CD8-positive, alpha-beta memory T cell (primary cell): ENCODE data around the gene TMX1. TPM values are rescaled to one million over a fixed set of nuclear protein-coding genes. Genes with fewer than 3 reads are reported as not detected.
A peak's percentile ranks its signal among the peaks of the same experiment; 100 is the strongest.

Experiments
- CTCF ChIA-PET: fragments of 350-600 bp; sonication (Branson Sonifier 250); formaldehyde crosslinking; loops from one replicate; lab custom pipeline; 2021; ENCODE audit warnings: antibody characterized with exemption; lab: Charles Lee
- POLR2A ChIA-PET: fragments of 350-600 bp; sonication (Branson Sonifier 250); formaldehyde crosslinking; loops from one replicate; lab custom pipeline; 2021; ENCODE audit warnings: antibody characterized with exemption; lab: Charles Lee
- DNase-seq, 5 donors: peaks; one replicate each; pipeline versions ENCODE4 v3.0.0 to v3.0.0-alpha.2; 2020 to 2022; ENCODE audit warnings: mixed read lengths in 1 of 5
- H3K27ac ChIP-seq: one replicate; pipeline ENCODE4 v1.7.0; 2013; ENCODE audit warnings: low read depth, mild to moderate bottlenecking, low read length, moderate library complexity
- H3K27me3 ChIP-seq: 2 replicates; pipeline ENCODE4 v1.7.0; 2013; ENCODE audit warnings: low read length, mild to moderate bottlenecking; ENCODE audit not compliant: insufficient read depth, poor library complexity, severe bottlenecking
- H3K36me3 ChIP-seq: 2 replicates; pipeline ENCODE4 v1.7.0; 2013; ENCODE audit warnings: mild to moderate bottlenecking, low read length, moderate library complexity; ENCODE audit not compliant: insufficient read depth
- H3K4me1 ChIP-seq: 2 replicates; pipeline ENCODE4 v1.7.0; 2013; ENCODE audit warnings: mild to moderate bottlenecking, low read length, moderate library complexity; ENCODE audit not compliant: insufficient read depth
- H3K4me3 ChIP-seq: 2 replicates; pipeline ENCODE4 v1.7.0; 2013; ENCODE audit warnings: mild to moderate bottlenecking, low read length
- H3K9me3 ChIP-seq: 2 replicates; pipeline ENCODE4 v1.7.0; 2013; ENCODE audit warnings: mild to moderate bottlenecking, low read length
- H3K27ac Mint-ChIP-seq, 8 donors: one replicate each; pipeline ENCODE4 v1.8.0; 2020 to 2021; ENCODE audit warnings: mixed read lengths in 8 of 8, mild to moderate bottlenecking in 6 of 8, inconsistent platforms in 3 of 8, moderate library complexity in 3 of 8
- H3K27me3 Mint-ChIP-seq, 2 donors: one replicate each; pipeline ENCODE4 v1.8.0; 2020 to 2021; ENCODE audit warnings: mixed read lengths in 2 of 2, mild to moderate bottlenecking in 1 of 2, moderate library complexity in 1 of 2
- H3K36me3 Mint-ChIP-seq, 3 donors: one replicate each; pipeline ENCODE4 v1.8.0; 2020 to 2021; ENCODE audit warnings: mixed read lengths in 3 of 3, inconsistent platforms in 1 of 3, mild to moderate bottlenecking in 1 of 3
- H3K4me1 Mint-ChIP-seq, 3 donors: one replicate each; pipeline ENCODE4 v1.8.0; 2020 to 2021; ENCODE audit warnings: mixed read lengths in 3 of 3, inconsistent platforms in 1 of 3, mild to moderate bottlenecking in 1 of 3
- H3K4me3 Mint-ChIP-seq, 7 donors: one replicate each; pipeline ENCODE4 v1.8.0; 2020 to 2021; ENCODE audit warnings: mixed read lengths in 7 of 7, mild to moderate bottlenecking in 6 of 7, moderate library complexity in 4 of 7, inconsistent platforms in 2 of 7
- H3K9me3 Mint-ChIP-seq, 5 donors: one replicate each; pipeline ENCODE4 v1.8.0; 2020 to 2022; ENCODE audit warnings: mixed read lengths in 5 of 5, mild to moderate bottlenecking in 3 of 5, moderate library complexity in 2 of 5, inconsistent platforms in 1 of 5
- polyA plus RNA-seq: library from polyadenylated mRNA; unstranded; fragments of 300-500 nt; fragmentation: Illumina TruSeq; gene quantifications from one replicate; pipeline ENCODE4 v1.2.3, GENCODE V29; 2021
- total RNA-seq, 2 experiments: library from RNA; stranded (reverse); gene quantifications; one replicate each; pipeline ENCODE4 v1.2.3, GENCODE V29; 2021

The TMX1 gene
- total and polyA plus RNA-seq, 3 experiments from 2014 or later: 43.3 to 55.1 (median 51.8) TPM

DNA sequence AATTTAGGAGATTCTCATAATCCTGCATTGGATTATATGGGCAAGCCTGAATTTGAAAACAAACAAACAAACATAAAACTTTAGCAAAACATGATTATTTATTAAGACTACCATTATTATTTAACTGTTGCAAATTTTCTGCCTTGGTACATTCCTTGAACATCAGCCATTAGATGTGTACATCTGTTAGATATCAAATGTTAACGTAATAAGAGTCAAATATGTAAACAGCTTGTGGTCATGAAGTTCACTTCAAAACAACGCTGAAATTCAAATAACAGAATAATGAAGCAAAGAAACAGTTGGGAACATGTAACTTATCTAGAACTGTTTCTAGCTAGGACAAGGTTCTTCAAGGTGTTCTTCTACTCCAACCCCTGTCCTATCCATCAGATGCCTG, 14.3 kb upstream of the TMX1 start:
- H3K4me1 Mint-ChIP-seq: no peaks in the 10 kb centered on the region
- H3K36me3 ChIP-seq: no peaks in the 10 kb centered on the region
- H3K9me3 Mint-ChIP-seq: peaks cover 0 to 10% (median 2%) of the 10 kb centered on the region in 5 donors
- DNase-seq: no peak
- no peaks in the 10 kb centered on the region for H3K4me1 ChIP-seq
- no peak overlapping the region for H3K4me3 Mint-ChIP-seq
- ChIA-PET POLR2A (no interaction called here), CTCF (no interaction called here)
- peaks cover 2 to 31% (median 11%) of the 10 kb centered on the region in 3 donors for H3K36me3 Mint-ChIP-seq
- no peak overlapping the region for H3K4me3 ChIP-seq
- no peaks in the 10 kb centered on the region for H3K27me3 ChIP-seq
- no peak overlapping the region for H3K27ac Mint-ChIP-seq
- H3K27me3 Mint-ChIP-seq: peaks cover 0 to 3% of the 10 kb centered on the region in 2 donors
- H3K9me3 ChIP-seq: no peaks in the 10 kb centered on the region
- H3K27ac ChIP-seq: no peak overlapping the region

DNA sequence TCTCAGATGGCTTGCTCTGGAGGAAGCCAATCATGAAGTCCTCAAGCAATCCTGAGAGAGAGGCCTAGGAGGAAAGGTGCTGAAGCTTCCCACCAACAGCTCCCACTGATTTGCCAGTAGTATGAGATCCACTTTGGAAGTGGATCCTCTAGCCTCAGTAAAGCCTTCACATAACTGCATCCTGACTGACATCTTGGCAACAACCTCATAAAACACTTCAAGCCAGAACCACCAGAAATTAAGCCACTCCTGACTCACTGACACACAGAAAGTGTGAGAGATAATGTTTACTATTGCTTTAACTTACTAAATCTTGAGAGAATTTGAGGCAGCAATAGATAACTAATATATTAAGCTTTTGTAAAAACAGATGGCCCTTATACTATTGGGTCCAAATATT, 11.7 kb upstream of the TMX1 start:
- Histone ChIP-seq H3K27ac (no peak overlapping the region), H3K27me3 (no peaks in the 10 kb centered on the region), H3K4me3 (no peak overlapping the region), H3K4me1 (no peaks in the 10 kb centered on the region), H3K9me3 (no peaks in the 10 kb centered on the region), H3K36me3 (no peaks in the 10 kb centered on the region)
- H3K4me1 Mint-ChIP-seq: no peaks in the 10 kb centered on the region
- H3K4me3 Mint-ChIP-seq: no peak overlapping the region
- H3K36me3 Mint-ChIP-seq: peaks cover 0 to 22% (median 8%) of the 10 kb centered on the region in 3 donors
- no peak for DNase-seq
- H3K9me3 Mint-ChIP-seq: peaks cover 0 to 6% (median 0%) of the 10 kb centered on the region in 5 donors
- ChIA-PET CTCF (no interaction called here), POLR2A (no interaction called here)
- no peak overlapping the region for H3K27ac Mint-ChIP-seq
- H3K27me3 Mint-ChIP-seq: peaks cover 0 to 6% of the 10 kb centered on the region in 2 donors

DNA sequence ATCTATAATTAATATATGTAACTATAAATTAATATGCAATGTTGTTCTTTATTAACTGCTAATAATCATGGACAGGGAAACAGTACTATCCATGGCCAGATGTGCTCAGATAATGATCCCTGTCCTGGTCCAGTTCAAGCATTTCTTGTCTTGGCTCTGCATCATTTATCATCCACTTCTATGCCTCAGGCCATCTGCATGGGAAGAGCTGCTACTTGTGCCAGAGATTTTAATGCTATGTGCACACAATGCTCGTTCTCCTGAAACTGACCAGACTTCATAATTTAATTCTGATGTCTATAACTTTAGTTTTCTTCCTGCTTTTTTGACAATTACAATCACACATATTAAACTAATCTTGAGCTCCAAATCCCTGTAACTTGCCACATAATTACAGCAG, 11.2 kb upstream of the TMX1 start:
- Histone ChIP-seq H3K27ac (no peak overlapping the region), H3K4me1 (no peaks in the 10 kb centered on the region), H3K36me3 (no peaks in the 10 kb centered on the region), H3K27me3 (no peaks in the 10 kb centered on the region), H3K4me3 (no peak overlapping the region), H3K9me3 (no peaks in the 10 kb centered on the region)
- Mint-ChIP-seq H3K9me3 (peaks cover 0 to 1% (median 0%) of the 10 kb centered on the region in 5 donors), H3K36me3 (peaks cover 0 to 17% (median 7%) of the 10 kb centered on the region in 3 donors), H3K27ac (no peak overlapping the region), H3K4me3 (no peak overlapping the region), H3K27me3 (peaks cover 0 to 6% of the 10 kb centered on the region in 2 donors), H3K4me1 (no peaks in the 10 kb centered on the region)
- ChIA-PET POLR2A (no interaction called here), CTCF (no interaction called here)
- no peak for DNase-seq

DNA sequence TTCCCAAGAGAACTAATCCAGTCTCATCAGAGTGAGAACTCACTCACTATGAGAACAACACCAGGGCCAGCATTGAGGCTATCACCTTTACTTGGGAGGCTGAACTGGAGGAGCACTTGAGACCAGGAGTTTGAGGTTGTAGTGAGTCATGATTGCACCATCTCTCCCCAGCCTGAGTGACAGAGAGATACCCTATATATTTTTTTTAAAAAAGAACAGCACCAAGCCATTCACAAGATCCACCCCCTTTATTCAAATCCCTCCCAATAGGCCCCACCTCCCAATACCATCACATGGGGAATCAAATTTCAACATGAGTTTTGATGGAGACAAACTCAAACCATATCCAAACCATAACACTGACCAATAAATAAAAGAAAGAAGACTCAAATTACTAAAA, 3.7 kb upstream of the TMX1 start:
- no peak overlapping the region for H3K27ac Mint-ChIP-seq
- POLR2A ChIA-PET: no interaction called here
- peaks cover 0 to 3% of the 10 kb centered on the region in 2 donors for H3K27me3 Mint-ChIP-seq
- no peaks in the 10 kb centered on the region for H3K9me3 Mint-ChIP-seq
- CTCF ChIA-PET: no interaction called here
- Histone ChIP-seq H3K4me3 (no peak overlapping the region), H3K27ac (no peak overlapping the region), H3K9me3 (no peaks in the 10 kb centered on the region), H3K4me1 (peaks cover 4% of the 10 kb centered on the region), H3K36me3 (no peaks in the 10 kb centered on the region), H3K27me3 (no peaks in the 10 kb centered on the region)
- H3K4me3 Mint-ChIP-seq: peak overlapping the region in 1 of 7 donors; percentile 75
- no peak for DNase-seq
- no peaks in the 10 kb centered on the region for H3K36me3 Mint-ChIP-seq
- H3K4me1 Mint-ChIP-seq: peaks cover 2 to 13% (median 6%) of the 10 kb centered on the region in 3 donors

DNA sequence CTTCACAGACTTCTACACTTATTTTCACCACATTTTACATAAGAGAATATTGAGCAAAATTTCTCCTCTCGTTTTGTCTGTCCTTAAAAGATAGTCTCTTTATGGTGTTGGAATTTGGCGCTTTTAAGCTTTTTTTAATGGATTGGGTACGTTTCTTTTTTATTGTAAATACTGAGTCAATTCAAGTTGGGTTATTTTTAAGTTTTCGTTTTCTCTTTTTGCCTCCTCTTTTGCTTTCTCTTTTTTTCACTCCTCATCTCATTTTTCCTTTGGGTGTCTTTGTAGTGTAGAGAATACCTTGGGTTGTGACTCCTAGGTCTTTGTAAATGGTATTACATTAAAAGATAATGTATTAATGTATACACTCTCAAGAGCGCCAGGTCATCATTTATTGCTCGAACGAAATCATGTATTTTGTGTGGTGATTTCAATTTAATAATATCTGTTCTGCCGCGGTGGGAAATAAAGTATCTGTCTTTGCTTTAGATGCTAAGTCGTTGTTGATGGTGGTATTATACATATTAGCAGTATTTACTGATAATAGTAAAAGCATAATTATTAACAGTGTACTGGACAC, 845 bp downstream of the TMX1 start:
- H3K4me3 ChIP-seq: peak overlapping the region; percentile 95
- H3K36me3 ChIP-seq: no peaks in the 10 kb centered on the region
- Mint-ChIP-seq H3K27ac (no peak overlapping the region), H3K36me3 (peaks cover 0 to 12% (median 0%) of the 10 kb centered on the region in 3 donors), H3K27me3 (no peaks in the 10 kb centered on the region), H3K4me1 (peaks cover 15 to 22% (median 18%) of the 10 kb centered on the region in 3 donors), H3K4me3 (no peak overlapping the region), H3K9me3 (no peaks in the 10 kb centered on the region)
- peak overlapping the region; percentile 81 for H3K27ac ChIP-seq
- H3K27me3 ChIP-seq: no peaks in the 10 kb centered on the region
- ChIA-PET CTCF (no interaction called here), POLR2A (interaction anchor here (1.0 kb wide), 2 partner anchors 1489 to 1912 kb away, joined by 3 to 4 read pairs; partner anchors contain the start of genes DDHD1 and STYX)
- H3K4me1 ChIP-seq: peaks cover 18% of the 10 kb centered on the region
- no peak for DNase-seq
- no peaks in the 10 kb centered on the region for H3K9me3 ChIP-seq

DNA sequence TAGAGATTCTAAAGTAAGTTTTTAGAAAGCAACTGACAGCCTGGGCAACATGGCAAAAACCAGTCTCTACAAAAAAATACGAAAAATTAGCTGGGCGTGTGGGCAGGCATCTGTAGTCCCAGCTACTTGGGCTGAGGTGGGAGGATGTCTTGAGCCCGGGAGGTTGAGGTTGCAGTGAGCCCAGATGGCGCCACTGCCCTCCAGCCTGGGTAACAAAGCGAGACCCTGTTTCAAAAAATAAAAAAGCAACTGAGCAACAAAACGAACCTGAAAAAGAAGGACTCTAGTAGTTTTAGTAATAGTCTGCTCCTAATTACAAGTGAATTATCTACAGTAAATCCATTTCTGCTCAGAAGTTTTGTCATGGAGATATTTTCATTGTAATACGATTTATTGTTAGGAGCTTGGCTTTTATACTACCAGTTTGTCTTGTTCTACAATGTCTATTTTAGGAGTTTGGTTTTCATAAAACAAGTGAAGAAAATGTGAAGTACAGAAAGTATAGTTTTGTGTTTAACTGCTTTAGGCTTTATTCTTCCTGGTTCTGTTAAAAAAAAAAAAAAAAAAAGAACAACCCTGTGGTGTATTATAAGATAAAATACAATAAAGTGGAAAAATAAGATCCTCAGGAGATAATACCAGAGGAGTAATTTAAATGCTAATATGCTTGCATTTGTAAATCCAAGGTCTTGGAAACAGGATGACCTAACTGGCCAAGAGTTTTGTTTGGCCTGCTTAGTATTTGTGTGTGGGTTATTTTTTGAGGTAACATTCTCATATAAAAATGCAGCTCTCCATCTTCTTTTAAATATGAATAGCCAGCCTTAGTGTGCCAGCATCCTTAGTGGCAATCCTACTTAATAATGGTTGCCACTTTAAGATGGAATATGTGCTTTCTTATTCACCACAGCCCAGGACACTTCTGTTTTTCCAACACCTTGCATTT, 2.8 kb downstream of the TMX1 start:
- Histone ChIP-seq H3K27me3 (no peaks in the 10 kb centered on the region), H3K27ac (no peak overlapping the region), H3K9me3 (no peaks in the 10 kb centered on the region), H3K4me3 (no peak overlapping the region), H3K4me1 (peaks cover 18% of the 10 kb centered on the region), H3K36me3 (peaks cover 4% of the 10 kb centered on the region)
- Mint-ChIP-seq H3K9me3 (no peaks in the 10 kb centered on the region), H3K27ac (peak overlapping the region; percentile 61 to 93 (median 72)), H3K4me3 (peak overlapping the region in 1 of 7 donors; percentile 75), H3K27me3 (no peaks in the 10 kb centered on the region), H3K36me3 (peaks cover 0 to 23% (median 6%) of the 10 kb centered on the region in 3 donors), H3K4me1 (peaks cover 21 to 28% (median 25%) of the 10 kb centered on the region in 3 donors)
- DNase-seq: no peak
- ChIA-PET CTCF (interaction anchor here (0.8 to 1.2 kb wide), 2 partner anchors 537 to 1484 kb away, joined by 3 to 4 read pairs; no protein-coding TSS in a partner anchor), POLR2A (interaction anchor here (0.8 kb wide), 1 partner anchor 935 kb away, joined by 4 read pairs; no protein-coding TSS in a partner anchor)

DNA sequence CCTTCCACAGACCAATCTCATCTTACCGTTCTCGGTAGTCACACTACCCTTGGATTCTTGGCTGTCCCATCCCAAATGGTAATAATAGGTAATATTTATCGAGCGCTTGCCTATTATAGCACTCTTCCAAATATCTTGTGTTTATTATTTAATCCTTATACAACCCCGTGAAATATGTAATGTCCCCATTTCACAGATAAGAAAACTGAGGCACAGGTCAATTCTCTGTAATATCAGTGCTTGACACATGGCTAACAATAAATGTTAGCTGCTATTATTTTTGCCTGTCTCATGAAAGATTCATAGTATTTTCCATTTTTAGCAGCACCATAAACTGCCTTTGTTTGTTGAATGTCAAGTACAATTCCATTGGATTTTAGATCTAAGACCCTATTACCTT, 4.5 kb downstream of the TMX1 start:
- H3K27me3 ChIP-seq: no peaks in the 10 kb centered on the region
- no peak for DNase-seq
- ChIA-PET POLR2A (no interaction called here), CTCF (no interaction called here)
- Mint-ChIP-seq H3K27me3 (no peaks in the 10 kb centered on the region), H3K4me1 (peaks cover 19 to 24% (median 21%) of the 10 kb centered on the region in 3 donors), H3K27ac (peak overlapping the region in 4 of 8 donors; percentile 6 to 49 (median 28)), H3K36me3 (peaks cover 0 to 39% (median 10%) of the 10 kb centered on the region in 3 donors), H3K4me3 (no peak overlapping the region), H3K9me3 (no peaks in the 10 kb centered on the region)
- H3K36me3 ChIP-seq: peaks cover 10% of the 10 kb centered on the region
- H3K4me3 ChIP-seq: no peak overlapping the region
- peaks cover 18% of the 10 kb centered on the region for H3K4me1 ChIP-seq
- H3K27ac ChIP-seq: no peak overlapping the region
- no peaks in the 10 kb centered on the region for H3K9me3 ChIP-seq
